GM12891 (cell line): ENCODE data around the gene SLC1A2.

Experiments
- POLR2A ChIP-seq: IDR thresholded peaks from 2 replicates; pipeline ENCODE4 v1.6.1; 2011; ENCODE audit warnings: low read depth, low read length, control low read depth
- POLR2AphosphoS5 ChIP-seq: IDR thresholded peaks from 2 replicates; pipeline ENCODE4 v1.6.1; 2011; ENCODE audit warnings: low read depth, low read length, control low read depth
- SPI1 ChIP-seq: IDR thresholded peaks from 2 replicates; pipeline ENCODE4 v1.6.1; 2011; ENCODE audit warnings: low read depth, low read length, control low read depth
- TAF1 ChIP-seq: IDR thresholded peaks from 2 replicates; pipeline ENCODE4 v1.6.1; 2011; ENCODE audit warnings: low read depth, low read length, control low read depth

DNA sequence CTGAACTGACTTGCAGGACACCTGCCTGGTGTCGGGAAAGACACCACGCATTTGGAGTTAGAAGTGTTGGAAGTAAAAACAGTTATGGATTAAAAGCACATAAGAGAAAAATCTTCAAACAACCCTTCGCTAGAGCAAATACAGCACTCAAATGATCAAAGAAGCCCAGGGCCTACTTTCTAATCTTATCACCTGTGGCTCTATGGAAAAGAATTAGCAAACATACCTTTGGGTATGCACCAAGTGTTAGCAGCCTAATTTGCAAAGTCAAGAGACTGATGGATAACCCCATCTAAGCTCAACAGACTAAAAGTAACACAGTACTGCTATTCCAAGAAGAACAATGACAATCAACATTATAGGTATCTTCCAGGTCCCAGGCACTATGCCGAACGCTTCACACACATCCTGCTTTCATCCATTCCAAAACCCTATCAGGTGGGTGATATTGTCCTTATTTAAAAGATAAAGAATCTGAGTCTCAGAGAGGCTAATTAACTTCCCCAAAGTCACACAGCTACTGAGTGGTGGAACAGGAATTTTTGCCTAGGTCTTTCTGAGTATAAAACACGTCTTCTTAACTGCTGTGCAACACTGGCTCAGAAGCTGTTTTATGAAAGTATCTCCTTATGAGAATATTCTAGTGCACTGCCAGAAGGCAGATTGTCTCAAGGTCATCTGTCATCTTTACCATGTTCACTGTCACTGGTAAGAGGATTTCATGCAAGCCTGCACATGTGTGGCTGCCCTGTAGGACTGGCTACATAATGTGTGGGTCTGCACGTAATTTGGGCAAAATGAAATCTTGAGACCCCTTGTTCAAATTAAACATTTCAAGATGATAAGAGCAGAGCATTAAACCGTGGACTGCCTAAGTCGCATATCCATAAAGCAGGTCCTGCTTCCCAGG lies 16.4 kb downstream of the SLC1A2 start:
- no peak for TF ChIP-seq POLR2A
- no peak for TF ChIP-seq TAF1
- TF ChIP-seq POLR2AphosphoS5 = no peak
- TF ChIP-seq SPI1 = no peak
